Hepatocyte (in vitro differentiated cells): ENCODE data around the gene OSBPL6.

Experiments used
- CTCF ChIP-seq: fragments of 200-600 bp; sonication (generic); IDR thresholded peaks from 2 replicates; pipeline ENCODE4 v1.5.1; 2016; ENCODE audit warnings: antibody characterized with exemption, mild to moderate bottlenecking; ENCODE audit not compliant: poor library complexity
- EZH2 ChIP-seq: fragments of 200-600 bp; sonication (generic); IDR thresholded peaks from 2 replicates; pipeline ENCODE4 v1.6.1; 2016; ENCODE audit warnings: antibody characterized with exemption, mild to moderate bottlenecking, borderline replicate concordance
- EZH2phosphoT487 ChIP-seq: fragments of 200-600 bp; sonication (generic); IDR thresholded peaks from one replicate; pipeline ENCODE4 v1.6.1; 2018; ENCODE audit warnings: antibody characterized with exemption, mild to moderate bottlenecking, low read depth, moderate library complexity; ENCODE audit not compliant: unreplicated experiment, severe bottlenecking

GRCh38 chr2:178404368-178404767, 210.1 kb downstream of the OSBPL6 start:
- TF ChIP-seq EZH2 (no peak), CTCF (no peak), EZH2phosphoT487 (no peak)
